ENCODE data around the gene COL24A1.

COL24A1 gene

GRCh38 chr1:85707990-85708828 lies 448.4 kb downstream of the COL24A1 start, which contains the start of gene ZNHIT6:
Gene ZNHIT6, minus strand, starts transcription at chr1:85708433. Its CDS starts 149 bp downstream, at chr1:85708284.
- H3K4me1 ChIP-seq (ENCODE audit: low read depth, poor library complexity, severe bottlenecking) = peaks cover 24% of the 10 kb centered on the region
- peak within 1 kb of the TSS; percentile 68; the same call in 1 of the 2 replicates for H3K9ac ChIP-seq
- peak within 1 kb of the TSS; percentile 66 for H3K4me3 ChIP-seq (IDR thresholded peaks at IDR 0.05; ENCODE audit: insufficient read depth, low read depth, low read length)
- H4K20me1 ChIP-seq (ENCODE audit: insufficient read depth) = no peaks in the 10 kb centered on the region
- H2AFZ ChIP-seq (ENCODE audit: low read depth) = peak within 1 kb of the TSS; percentile 81
- no peaks in the 10 kb centered on the region for H3K36me3 ChIP-seq (ENCODE audit: insufficient read depth)
- peak within 1 kb of the TSS; percentile 68 for H3K27ac ChIP-seq
- no peaks in the 10 kb centered on the region for H3K27me3 ChIP-seq (ENCODE audit: insufficient read depth, low read depth)
- peaks cover 18% of the 10 kb centered on the region for H3K79me2 ChIP-seq (ENCODE audit: insufficient read depth, low read depth)
- peak within 1 kb of the TSS; percentile 78 for H3K4me2 ChIP-seq
- TF ChIP-seq CTCF (conservative IDR thresholded peaks at IDR 0.05; ENCODE audit: low read depth, low read length) = peak; percentile 47; the same call in 1 of the 2 replicates

GRCh38 chr1:85707267-85707989 lies 449.1 kb downstream of the COL24A1 start:
- Histone ChIP-seq H4K20me1 (ENCODE audit: insufficient read depth) (no peaks in the 10 kb centered on the region), H3K4me1 (ENCODE audit: low read depth, poor library complexity, severe bottlenecking) (peaks cover 28% of the 10 kb centered on the region), H3K4me2 (peak overlapping the region; percentile 78), H3K36me3 (ENCODE audit: insufficient read depth) (no peaks in the 10 kb centered on the region), H2AFZ (ENCODE audit: low read depth) (peak overlapping the region; percentile 81), H3K4me3 (IDR thresholded peaks at IDR 0.05; ENCODE audit: insufficient read depth, low read depth, low read length) (peak overlapping the region; percentile 5), H3K27me3 (ENCODE audit: insufficient read depth, low read depth) (no peaks in the 10 kb centered on the region), H3K79me2 (ENCODE audit: insufficient read depth, low read depth) (peaks cover 18% of the 10 kb centered on the region), H3K9ac (peak overlapping the region; percentile 68; the same call in 1 of the 2 replicates), H3K27ac (peak overlapping the region; percentile 68; the same call in 1 of the 2 replicates)
- TF ChIP-seq CTCF (conservative IDR thresholded peaks at IDR 0.05; ENCODE audit: low read depth, low read length) = no peak

- Histone ChIP-seq H3K36me3 (ENCODE audit: insufficient read depth) (no peaks in the 10 kb centered on the region), H3K4me1 (ENCODE audit: low read depth, poor library complexity, severe bottlenecking) (peaks cover 28% of the 10 kb centered on the region), H3K9ac (no peak overlapping the region), H4K20me1 (ENCODE audit: insufficient read depth) (no peaks in the 10 kb centered on the region), H3K79me2 (ENCODE audit: insufficient read depth, low read depth) (peaks cover 18% of the 10 kb centered on the region), H3K4me3 (IDR thresholded peaks at IDR 0.05; ENCODE audit: insufficient read depth, low read depth, low read length) (no peak overlapping the region), H3K4me2 (no peak overlapping the region), H3K27ac (no peak overlapping the region), H3K27me3 (ENCODE audit: insufficient read depth, low read depth) (no peaks in the 10 kb centered on the region), H2AFZ (ENCODE audit: low read depth) (no peak overlapping the region)
- no peak for TF ChIP-seq CTCF (conservative IDR thresholded peaks at IDR 0.05; ENCODE audit: low read depth, low read length)
Observed at GRCh38 chr1:85705940-85706339, 450.6 kb downstream of the COL24A1 start.

- H3K36me3 ChIP-seq (ENCODE audit: insufficient read depth) = no peaks in the 10 kb centered on the region
Observed at GRCh38 chr1:85700422-85700821, 456.1 kb downstream of the COL24A1 start.

More at GRCh38 chr1:85700422-85700821, 456.1 kb downstream of the COL24A1 start:
- H3K4me1 ChIP-seq (ENCODE audit: low read depth, poor library complexity, severe bottlenecking) = peaks cover 20% of the 10 kb centered on the region
- no peaks in the 10 kb centered on the region; the same call in 1 of the 2 replicates for H3K79me2 ChIP-seq (ENCODE audit: insufficient read depth, low read depth)
- no peaks in the 10 kb centered on the region for H4K20me1 ChIP-seq (ENCODE audit: insufficient read depth)
- H3K4me2 ChIP-seq = no peak overlapping the region
- H3K27ac ChIP-seq = no peak overlapping the region
- H3K9ac ChIP-seq = no peak overlapping the region
- no peak overlapping the region for H3K4me3 ChIP-seq (IDR thresholded peaks at IDR 0.05; ENCODE audit: insufficient read depth, low read depth, low read length)
- no peak for TF ChIP-seq CTCF (conservative IDR thresholded peaks at IDR 0.05; ENCODE audit: low read depth, low read length)
- H2AFZ ChIP-seq (ENCODE audit: low read depth) = no peak overlapping the region
- H3K27me3 ChIP-seq (ENCODE audit: insufficient read depth, low read depth) = no peaks in the 10 kb centered on the region
